GM21526 (cell line): ENCODE measurements around the gene CYTL1.
"Not testable (repeated sequence)": the region's sequence is repeated elsewhere in the genome, so short reads cannot be mapped to it uniquely, and the experiment has no call there.

Experiments
- ATAC-seq: cut with Tn5 transposase; IDR thresholded peaks from one replicate; pipeline ENCODE4 v1.9.1; 2021; ENCODE audit warnings: moderate library complexity; ENCODE audit not compliant: unreplicated experiment, low FRiP score

Gene CYTL1, protein sequence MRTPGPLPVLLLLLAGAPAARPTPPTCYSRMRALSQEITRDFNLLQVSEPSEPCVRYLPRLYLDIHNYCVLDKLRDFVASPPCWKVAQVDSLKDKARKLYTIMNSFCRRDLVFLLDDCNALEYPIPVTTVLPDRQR

DNA sequence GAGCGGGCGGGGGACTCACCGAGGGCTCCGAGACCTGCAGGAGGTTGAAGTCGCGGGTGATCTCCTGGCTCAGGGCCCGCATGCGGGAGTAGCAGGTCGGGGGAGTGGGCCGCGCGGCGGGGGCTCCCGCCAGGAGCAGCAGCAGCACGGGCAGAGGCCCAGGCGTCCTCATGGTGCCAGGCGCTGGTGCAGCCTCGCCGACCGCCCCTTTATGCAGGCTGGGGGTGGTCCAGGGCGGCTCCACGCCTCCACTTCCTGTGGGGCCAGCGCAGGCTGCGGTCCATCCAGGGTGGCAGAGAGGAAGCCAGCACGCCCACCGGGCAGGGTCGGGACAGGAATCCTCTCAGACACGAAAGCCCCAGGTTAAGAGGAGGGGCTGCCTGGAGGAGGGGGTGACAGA is at the start of gene CYTL1:
Gene CYTL1, minus strand, starts transcription at position 185 of the 400 bp plus-strand sequence. Its CDS starts 13 bp downstream, at position 172.
- ATAC-seq, result no peak

DNA sequence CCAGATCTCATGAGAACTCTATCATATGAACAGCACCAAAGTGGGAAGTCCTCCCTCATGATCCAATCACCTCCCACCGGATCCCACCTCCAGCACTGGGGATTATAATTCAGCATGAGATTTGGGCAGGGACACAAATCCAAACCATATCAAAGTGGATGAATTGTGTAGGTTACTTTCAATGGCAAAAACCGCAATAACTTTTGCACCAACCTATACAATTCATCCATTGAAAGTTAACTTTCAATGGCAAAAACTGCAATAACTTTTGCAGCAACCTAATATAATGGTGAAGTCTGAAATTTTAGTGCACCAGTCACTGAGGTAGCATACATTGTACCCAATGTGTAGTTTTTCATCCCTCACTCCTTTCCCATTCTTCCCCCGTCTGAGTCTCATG is 48.6 kb upstream of the CYTL1 start:
- ATAC-seq, result no peak

DNA sequence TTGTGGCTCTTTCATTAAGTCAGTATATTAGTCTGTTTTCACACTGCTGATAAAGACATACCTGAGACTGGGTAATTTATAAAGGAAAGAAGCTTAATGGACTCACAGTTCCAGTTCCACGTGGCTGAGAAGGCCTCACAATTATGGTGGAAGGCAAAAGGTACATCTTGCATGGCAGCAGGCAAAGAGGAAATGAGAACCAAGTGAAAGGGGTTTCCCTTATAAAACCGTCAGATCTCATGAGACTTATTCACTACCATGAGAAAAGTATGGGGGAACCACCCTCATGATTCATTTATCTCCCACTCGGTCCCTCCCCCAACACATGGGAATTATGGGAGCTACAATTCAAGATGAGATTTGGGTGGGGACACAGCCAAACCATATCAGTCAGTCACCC is 47.7 kb upstream of the CYTL1 start:
- ATAC-seq, result not testable (repeated sequence)

GRCh38 chr4:5066101-5066500 is 46.8 kb upstream of the CYTL1 start:
- no peak for ATAC-seq

DNA sequence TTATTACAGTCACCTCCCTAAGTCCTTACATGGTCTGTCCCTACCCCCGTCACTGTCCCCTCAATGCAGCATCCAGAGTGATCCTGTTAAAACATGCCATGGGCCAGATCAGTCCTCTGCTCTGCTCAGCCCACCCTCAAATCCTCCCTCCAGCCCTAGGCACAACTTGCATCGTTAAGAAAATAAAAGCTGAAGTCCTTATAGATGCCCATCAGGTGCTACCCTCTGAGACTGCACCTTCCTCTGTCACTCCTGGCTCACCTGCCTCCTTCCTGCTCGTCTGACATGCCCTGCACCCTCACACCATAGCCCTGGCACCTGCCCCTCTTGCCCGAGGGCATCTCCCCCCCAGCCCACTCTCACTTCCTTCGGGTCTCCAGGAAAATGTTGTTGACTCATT is 36.2 kb upstream of the CYTL1 start:
- ATAC-seq, result no peak

GRCh38 chr4:5054532-5054931 is 35.3 kb upstream of the CYTL1 start:
- ATAC-seq, result no peak

- no peak for ATAC-seq
Measured at GRCh38 chr4:5052726-5053425, 33.6 kb upstream of the CYTL1 start.

GRCh38 chr4:5052204-5052702 is 33.0 kb upstream of the CYTL1 start:
- ATAC-seq, result no peak

DNA sequence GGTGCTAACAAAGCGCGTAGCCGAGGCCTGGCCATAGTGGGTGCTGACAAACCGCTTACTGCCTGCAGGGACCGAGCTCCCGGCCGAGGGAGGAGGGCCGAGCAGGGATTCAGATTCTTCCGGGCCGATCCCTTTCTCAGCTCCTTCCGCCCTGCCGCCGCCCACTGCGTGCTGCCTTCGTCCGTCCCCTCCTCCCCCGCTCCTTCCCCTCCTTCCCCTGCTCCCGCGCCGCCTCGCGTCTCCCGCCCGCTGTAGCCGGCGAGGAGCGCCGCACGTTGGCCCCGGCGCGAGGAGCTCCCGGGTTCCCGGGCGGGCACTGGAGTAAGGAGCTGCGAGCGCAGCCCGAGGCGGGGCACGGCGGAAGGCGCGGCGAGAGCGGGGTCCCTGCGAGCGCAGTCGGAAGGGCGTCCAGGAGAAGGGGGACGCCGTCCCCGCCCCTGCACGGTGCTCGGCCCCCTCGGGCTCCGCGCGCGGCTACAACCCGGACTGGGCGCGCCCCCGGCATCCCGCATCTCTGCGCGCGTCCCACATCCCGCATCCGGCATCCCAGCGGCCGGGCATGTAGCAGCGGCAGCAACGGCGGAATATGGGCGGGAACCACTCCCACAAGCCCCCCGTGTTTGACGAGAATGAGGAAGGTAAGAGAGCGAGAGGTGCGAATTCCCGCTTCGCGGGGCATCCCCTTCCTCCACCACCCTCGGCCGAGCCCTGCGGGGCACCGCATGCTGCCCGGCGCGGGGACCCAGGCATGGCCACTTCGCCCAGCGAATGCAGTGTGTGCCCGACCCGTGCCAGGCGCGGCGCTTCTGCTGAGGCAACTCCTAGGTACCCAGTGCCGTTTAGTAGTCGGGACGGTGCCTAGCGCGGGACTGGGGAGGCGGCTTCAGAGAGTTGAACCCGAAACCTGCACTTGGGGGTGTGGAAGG is 32.3 kb upstream of the CYTL1 start, which contains the start of gene STK32B:
Gene STK32B, plus strand, starts transcription at position 203 of the 926 bp plus-strand sequence.
- no peak for ATAC-seq

DNA sequence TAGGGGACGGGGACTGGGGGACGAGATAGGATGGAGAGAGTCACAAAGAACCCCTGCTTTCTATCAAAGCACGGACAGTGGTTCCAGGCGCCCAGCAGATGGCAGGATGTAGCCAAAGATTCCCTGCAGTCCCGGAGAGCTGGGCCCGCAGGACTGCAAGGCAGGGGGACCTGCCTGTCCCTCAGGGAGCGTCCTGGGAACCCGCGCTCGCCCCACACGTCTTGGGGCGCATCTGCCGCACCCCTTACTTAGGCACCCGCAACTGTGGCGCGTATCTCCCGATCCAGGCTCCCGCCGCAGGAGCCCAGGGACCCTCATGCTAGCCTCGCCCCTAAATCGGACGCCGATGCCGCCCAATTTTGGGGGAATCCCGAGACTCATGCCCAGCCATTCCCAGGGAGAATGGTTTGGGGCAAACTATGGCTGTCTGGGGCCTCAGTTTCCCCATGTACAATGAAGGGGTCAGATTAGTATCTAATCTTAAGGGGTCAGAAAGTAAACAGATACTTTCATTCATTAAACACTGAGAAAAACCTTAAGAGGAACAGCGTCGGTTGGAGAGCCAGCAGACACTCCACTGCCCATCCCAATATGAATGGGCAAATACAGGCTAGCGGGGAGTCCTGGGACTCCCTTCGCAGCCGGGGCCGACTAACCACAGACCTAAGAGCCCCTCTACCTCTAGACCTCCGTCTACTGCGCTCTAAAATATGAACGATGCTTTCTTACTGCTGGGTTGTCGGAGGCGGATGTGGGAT is 31.4 kb upstream of the CYTL1 start:
- ATAC-seq, result no peak

DNA sequence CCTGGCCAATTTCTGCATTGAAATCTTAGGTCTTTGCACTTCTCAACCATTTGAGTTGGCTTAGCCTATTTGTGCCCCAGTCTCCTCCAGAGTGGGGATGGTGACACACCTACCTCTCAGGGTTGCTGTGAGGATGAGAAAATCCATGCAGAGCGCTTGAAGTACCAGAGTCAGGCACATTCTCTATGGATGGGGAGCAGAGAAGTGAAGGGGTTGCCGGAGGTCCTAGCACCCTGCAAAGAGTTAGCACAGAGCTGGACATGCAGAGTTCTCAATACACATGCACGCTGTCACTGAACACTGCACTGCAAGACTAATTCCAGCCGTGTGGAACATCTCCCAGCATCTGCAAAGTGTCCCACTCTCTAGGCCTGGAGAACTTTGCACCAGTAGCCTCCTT is 29.5 kb upstream of the CYTL1 start:
- no peak for ATAC-seq

- no peak for ATAC-seq
Measured at GRCh38 chr4:5045097-5045496, 25.8 kb upstream of the CYTL1 start.

- no peak for ATAC-seq
Measured at GRCh38 chr4:5044341-5044740, 25.1 kb upstream of the CYTL1 start.

GRCh38 chr4:5043579-5043978 is 24.3 kb upstream of the CYTL1 start:
- no peak for ATAC-seq

DNA sequence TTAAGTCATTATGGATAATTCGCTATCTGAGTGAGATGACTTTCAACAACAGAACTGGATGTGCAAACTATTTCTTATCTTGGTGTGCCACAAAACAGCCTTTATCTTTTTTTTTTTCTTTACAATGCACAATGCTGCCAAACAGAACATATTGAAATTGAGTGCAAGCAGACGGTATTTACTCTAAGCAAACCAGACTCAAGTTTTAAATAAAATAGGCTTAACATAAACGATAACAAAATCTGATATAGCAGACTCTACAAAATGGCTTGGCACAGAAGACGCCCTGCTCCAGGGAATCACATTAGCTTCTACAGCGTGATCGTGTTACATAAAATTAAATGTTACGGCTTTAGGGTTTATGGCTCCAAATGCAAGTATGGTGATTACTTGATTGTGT is 22.4 kb upstream of the CYTL1 start:
- ATAC-seq, result no peak

GRCh38 chr4:5040856-5041620 is 21.8 kb upstream of the CYTL1 start:
- no peak for ATAC-seq

- no peak for ATAC-seq
Measured at GRCh38 chr4:5039800-5040199, 20.5 kb upstream of the CYTL1 start.

DNA sequence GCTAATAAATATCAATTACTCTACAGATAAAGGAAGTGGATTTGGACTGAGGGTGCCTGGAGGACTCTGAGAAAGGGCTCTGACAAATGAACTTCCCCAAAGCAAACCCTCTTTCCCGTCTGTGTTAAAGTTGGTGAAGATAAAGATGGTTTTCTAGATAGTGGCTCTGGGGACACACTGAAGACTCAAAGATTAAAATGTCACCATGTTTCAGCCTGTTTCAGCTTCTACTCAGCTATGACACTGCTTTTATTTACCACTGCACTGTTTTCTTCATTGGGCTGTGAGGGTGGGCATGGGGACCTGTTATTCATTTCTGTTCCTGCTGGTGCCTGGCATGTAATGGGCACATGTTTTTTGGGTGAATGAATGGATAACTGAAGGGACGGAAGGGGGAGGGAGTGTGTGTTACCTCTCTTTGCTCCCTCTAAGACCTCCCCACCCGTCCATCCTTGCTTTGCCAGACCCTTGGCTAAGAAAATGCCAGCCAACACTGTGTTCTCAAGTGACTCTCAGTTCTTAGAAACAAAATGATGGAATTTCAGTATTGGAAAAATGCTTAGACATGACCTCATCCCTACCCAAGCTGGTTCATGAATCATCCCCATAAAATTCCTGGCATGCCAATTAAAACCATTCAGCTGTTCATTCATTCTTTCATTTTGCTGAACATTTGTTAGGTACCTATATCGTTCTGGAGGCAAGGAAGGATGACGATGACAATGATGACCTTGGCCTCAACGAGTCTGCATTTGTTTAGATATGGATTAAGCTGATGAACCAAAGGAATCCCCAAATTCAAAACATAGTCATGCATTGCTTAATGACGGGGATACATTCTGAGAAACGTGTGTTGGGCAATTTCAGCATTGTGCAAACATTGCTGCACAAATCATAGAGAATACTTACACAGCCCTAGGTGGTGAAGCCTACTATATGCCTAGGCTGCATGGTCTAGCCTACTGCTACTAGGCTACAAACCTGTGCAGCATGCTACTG is 18.6 kb upstream of the CYTL1 start:
- no peak for ATAC-seq

DNA sequence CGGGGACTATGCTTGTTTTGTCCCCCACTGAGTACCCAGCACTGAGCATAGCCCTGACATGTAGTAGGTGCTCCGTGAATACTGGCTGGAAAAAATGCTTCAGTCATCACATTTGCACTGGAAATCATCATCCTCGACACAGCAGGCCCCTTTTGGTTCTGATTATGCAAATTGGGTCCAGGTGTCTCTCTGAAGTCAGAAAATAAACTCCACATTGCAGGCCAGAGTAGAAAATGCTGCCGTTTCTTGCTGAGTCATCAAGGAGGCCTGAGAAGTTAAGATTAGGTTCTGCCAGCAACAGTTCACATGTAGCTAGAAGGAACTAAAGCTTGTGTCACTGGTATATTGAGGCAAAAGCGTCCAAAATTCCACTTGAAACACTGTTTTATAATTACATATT is 17.0 kb upstream of the CYTL1 start:
- peak; percentile 71 for ATAC-seq
